GM21360 (cell line): ENCODE data around the gene ASAP3.
"Not testable (repeated sequence)": the region's sequence is repeated elsewhere in the genome, so short reads cannot be mapped to it uniquely, and the experiment has no call there.

ENCODE experiments used
- ATAC-seq: cut with Tn5 transposase; IDR thresholded peaks from one replicate; pipeline ENCODE4 v1.9.1; 2021; ENCODE audit warnings: mild to moderate bottlenecking, moderate library complexity; ENCODE audit not compliant: unreplicated experiment

ASAP3 gene

GRCh38 chr1:23400324-23401114, 83.5 kb downstream of the ASAP3 start:
- no peak for ATAC-seq

GRCh38 chr1:23399229-23399628, 84.8 kb downstream of the ASAP3 start:
- no peak for ATAC-seq

GRCh38 chr1:23397908-23398307, 86.1 kb downstream of the ASAP3 start:
- ATAC-seq = no peak

- no peak for ATAC-seq
These were observed 87.6 kb downstream of the ASAP3 start for GRCh38 chr1:23396380-23396779.

GRCh38 chr1:23395849-23396248, 88.1 kb downstream of the ASAP3 start:
- no peak for ATAC-seq

- no peak for ATAC-seq
These were observed 88.7 kb downstream of the ASAP3 start for GRCh38 chr1:23395154-23395724.

- ATAC-seq = no peak
These were observed 89.3 kb downstream of the ASAP3 start for GRCh38 chr1:23394684-23395083.

- no peak for ATAC-seq
These were observed 89.8 kb downstream of the ASAP3 start for GRCh38 chr1:23394181-23394580.

- ATAC-seq = no peak
These were observed 90.3 kb downstream of the ASAP3 start for GRCh38 chr1:23393706-23394105.

GRCh38 chr1:23392125-23392855, 91.7 kb downstream of the ASAP3 start:
- no peak for ATAC-seq

GRCh38 chr1:23389837-23390321, 94.1 kb downstream of the ASAP3 start:
- ATAC-seq = no peak

GRCh38 chr1:23387494-23387893, 96.5 kb downstream of the ASAP3 start:
- ATAC-seq = no peak

- ATAC-seq = no peak
These were observed 98.8 kb downstream of the ASAP3 start for GRCh38 chr1:23385119-23385621.

GRCh38 chr1:23384312-23385058, 99.5 kb downstream of the ASAP3 start:
- no peak for ATAC-seq

GRCh38 chr1:23383577-23384311, 100.2 kb downstream of the ASAP3 start:
- ATAC-seq = no peak

GRCh38 chr1:23381233-23381885, 102.6 kb downstream of the ASAP3 start:
- ATAC-seq = no peak

GRCh38 chr1:23380719-23381118, 103.3 kb downstream of the ASAP3 start:
- ATAC-seq = no peak

GRCh38 chr1:23380236-23380635, 103.7 kb downstream of the ASAP3 start:
- not testable (repeated sequence) for ATAC-seq
